NOMO-1 treated with dmso at 0.1 percent for 144 hours (cell line): Measurements from ENCODE around the gene TYSND1.
"Not testable (repeated sequence)": the region's sequence is repeated elsewhere in the genome, so short reads cannot be mapped to it uniquely, and the experiment has no call there.

Source experiments
- DNase-seq: peaks from one replicate; lab custom pipeline; 2025; ENCODE audit not compliant: unreplicated experiment; lab: John Stamatoyannopoulos, UW

Gene TYSND1

GRCh38 chr10:70135684-70136083 lies 10.8 kb downstream of the TYSND1 start:
- no peak for DNase-seq

DNA sequence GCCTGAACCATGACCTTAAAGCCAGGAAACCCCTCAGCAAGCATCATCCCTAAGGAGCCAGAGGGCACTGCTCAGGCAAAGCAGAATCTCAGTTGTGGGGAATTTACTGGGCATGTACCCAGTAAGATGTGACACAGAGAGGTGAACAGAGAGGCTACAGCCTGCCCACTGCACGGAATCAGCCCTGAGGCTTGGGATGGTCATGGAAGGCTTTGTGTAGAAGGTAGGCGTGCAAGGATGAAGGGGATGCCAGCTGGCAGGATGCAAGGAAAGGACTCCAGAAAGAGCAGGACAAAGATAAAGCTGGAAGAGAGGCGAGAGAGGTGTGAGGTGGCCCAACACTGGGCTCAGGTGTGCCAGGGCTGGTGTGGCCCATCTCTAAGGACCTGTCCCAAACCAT lies 11.5 kb downstream of the TYSND1 start:
- DNase-seq = no peak

GRCh38 chr10:70132098-70133029 lies 14.1 kb downstream of the TYSND1 start, which contains the start of gene AIFM2:
TSS of gene AIFM2 (minus strand) at chr10:70132825. CDS start at chr10:70124084, 8,741 bp downstream.
- no peak for DNase-seq

GRCh38 chr10:70131560-70131937 lies 15.0 kb downstream of the TYSND1 start:
- no peak for DNase-seq

DNA sequence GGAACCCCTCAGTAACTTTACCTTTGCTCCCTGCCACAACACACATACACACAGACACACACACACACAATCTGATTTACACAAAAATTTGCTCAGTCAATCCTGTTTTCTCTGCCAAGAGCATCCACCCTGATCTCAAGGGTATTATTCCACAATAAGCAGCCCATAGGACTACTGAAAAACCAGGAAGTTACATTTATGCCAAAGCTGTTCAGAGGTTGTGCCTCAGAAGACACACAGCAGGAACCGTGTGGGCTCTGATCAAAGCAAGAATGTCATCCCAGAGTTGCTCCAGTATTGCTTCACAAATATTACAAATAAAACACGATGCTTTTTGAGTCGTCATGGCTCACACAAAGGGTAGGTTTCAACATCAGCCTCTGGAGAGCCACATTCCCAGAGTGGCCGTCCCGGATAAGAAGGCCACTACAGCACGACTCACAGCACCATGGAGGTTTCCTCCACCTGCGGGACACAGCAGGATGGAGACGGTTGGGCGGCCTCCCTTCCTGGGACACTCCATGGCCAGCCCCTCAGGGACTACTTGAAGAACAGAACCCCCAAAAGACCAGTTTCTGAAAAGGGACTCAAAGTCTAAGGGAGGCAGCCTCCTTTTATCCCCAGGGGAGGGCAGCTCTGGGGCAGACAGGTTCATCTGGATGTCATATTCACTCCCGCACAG lies 15.5 kb downstream of the TYSND1 start:
- DNase-seq = no peak

GRCh38 chr10:70126700-70127395 lies 19.7 kb downstream of the TYSND1 start:
- DNase-seq = no peak

- DNase-seq = no peak
Observed at GRCh38 chr10:70125918-70126552, 20.5 kb downstream of the TYSND1 start.

DNA sequence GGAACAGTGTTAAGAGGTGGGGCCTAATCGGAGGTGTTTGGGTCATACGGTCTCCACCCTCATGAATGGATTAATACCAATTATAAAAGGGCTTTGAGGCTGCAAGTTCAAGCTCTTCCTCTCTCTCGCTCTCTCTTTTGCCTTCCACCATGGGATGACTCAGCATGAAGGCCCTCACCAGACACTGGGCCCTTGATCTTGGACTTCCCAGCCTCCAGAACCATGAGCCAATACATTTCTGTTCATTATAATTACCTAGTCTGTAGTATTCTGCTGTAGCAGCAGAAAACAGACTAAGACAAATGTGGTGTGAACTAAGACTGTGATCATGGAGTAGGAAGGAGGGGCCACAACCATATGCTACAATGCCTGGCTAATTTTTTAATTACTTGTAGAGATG lies 21.6 kb downstream of the TYSND1 start:
- no peak for DNase-seq

DNA sequence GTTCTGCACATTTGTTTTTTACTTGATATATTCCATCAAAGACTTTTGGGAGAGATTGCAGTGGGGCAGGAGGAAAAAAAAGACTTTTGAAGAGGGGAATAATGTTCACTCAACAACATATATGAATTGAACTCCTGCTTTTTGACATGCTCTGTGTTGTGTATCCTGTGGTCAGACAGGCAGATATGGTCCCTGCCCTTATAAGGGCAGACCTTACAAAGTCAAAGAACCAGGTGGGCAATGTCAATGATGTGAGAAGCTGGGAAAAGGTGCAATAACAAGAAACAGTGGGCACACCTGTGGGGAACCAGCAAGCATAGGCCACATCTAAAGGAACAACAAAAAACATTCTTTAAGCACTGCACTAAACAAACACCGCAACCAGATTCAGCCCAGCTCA lies 22.1 kb downstream of the TYSND1 start:
- DNase-seq = no peak

DNA sequence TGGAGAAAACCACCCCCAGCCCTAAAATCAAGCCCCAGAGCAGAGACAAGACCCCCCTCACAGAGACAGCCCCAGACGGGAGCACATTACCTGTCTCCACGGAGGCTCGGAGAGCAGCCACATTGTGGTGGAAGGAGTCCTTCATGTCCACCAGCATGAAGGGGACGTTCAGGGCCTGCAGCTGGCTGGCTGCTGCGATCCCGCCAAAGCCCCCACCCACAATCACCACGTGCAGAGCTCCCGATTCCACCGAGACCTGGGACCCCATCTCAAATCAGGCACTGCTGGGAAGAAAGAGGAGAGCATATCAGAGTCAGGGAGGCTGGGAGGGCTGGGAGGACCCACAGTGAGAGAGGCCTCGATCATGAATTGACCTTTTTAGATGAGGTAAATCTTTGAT lies 22.7 kb downstream of the TYSND1 start:
- DNase-seq = no peak

GRCh38 chr10:70123166-70123565 lies 23.3 kb downstream of the TYSND1 start:
- not testable (repeated sequence) for DNase-seq

DNA sequence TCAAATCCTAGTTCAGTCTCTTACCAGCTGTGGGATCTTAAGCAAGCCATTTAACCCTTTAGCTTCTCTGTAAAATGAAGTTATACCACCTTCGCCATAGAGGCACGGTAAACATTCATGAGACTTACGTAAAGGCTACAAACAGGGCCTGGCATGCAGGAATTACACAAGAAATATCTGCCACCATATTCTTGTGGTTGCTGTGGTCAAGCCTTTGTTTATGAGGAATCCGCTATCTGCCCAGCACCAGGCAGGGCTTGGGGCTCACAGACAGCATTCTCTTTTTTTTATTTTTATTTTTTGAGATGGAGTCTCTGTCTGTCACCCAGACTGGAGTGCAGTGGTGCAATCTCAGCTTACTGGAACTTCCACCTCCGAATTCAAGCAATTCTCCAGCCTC lies 23.8 kb downstream of the TYSND1 start:
- no peak for DNase-seq

- DNase-seq = no peak
Observed at GRCh38 chr10:70121281-70121949, 25.1 kb downstream of the TYSND1 start.

GRCh38 chr10:70120417-70120816 lies 26.1 kb downstream of the TYSND1 start:
- no peak for DNase-seq

DNA sequence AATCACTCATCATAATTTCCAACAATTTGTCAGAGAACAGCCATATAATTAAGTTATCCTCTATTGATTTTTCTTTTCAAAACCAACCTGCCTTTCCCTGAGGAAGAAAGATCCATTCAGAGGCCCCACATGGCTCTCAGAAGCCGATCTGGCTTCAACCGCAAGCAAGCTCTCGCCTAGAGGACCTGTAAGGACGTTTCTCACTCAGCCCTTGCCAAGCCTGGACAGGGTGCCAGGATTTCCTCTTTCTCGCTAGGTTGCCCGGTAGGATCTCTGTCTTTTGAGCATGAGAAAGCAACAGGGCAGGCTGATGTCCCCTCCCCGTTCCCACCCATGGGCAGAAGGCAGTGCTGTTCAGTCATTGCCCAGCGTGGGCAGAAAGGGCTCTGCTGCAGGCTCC lies 26.9 kb downstream of the TYSND1 start:
- no peak for DNase-seq

DNA sequence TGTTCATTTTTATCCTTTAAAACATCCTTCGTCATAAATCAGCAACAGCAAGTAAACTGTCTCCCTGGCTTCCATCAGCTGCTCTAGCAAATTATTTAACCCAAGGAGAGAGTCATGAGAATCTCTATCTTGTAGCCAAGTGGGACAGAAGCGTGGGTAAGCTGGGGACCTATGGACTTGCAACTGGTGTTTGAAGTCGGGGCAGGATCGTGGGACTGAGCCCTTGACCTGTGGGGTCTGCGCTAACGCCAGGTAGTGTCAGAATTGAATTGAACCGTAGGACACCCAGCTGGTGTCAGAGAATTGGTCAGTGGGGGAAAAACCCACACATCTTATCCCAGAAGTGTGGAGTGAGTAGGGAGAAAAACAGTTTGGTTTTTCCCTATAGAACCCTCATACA lies 27.3 kb downstream of the TYSND1 start:
- DNase-seq = no peak

- DNase-seq = no peak
Observed at GRCh38 chr10:70118196-70118595, 28.3 kb downstream of the TYSND1 start.

- no peak for DNase-seq
Observed at GRCh38 chr10:70117646-70118045, 28.9 kb downstream of the TYSND1 start.

GRCh38 chr10:70115948-70116682 lies 30.4 kb downstream of the TYSND1 start:
- no peak for DNase-seq

DNA sequence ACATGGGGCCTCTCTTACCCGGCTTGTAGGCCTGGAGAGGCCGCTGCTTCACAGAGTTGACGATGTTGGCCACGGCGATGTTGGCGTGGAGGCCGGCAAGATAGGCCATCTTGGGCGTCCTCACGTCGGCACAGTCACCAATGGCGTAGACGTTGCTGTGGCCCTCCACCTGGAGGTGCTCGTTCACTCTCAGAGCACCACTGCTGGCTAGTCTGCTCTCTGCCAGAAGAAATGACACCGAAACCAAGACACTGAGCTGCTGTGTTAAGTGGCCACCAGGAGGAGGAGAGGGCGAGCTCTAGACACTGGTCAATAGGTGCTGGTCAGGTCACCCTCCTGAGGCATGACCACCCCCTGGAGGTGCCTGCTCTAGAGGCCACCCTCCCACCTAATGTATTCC lies 31.6 kb downstream of the TYSND1 start:
- no peak for DNase-seq
